A204.1 (cell line): ENCODE measurements around the gene PEX14.
A peak's percentile ranks its signal among the peaks of the same experiment; 100 is the strongest.
"Not testable (repeated sequence)": the region's sequence is repeated elsewhere in the genome, so short reads cannot be mapped to it uniquely, and the experiment has no call there.

Experiments
- FAIRE-seq: peaks from 2 replicates; lab custom pipeline; 2012; peaks lifted over from hg19 to GRCh38; lab: Jason Lieb, UNC

Gene PEX14

DNA sequence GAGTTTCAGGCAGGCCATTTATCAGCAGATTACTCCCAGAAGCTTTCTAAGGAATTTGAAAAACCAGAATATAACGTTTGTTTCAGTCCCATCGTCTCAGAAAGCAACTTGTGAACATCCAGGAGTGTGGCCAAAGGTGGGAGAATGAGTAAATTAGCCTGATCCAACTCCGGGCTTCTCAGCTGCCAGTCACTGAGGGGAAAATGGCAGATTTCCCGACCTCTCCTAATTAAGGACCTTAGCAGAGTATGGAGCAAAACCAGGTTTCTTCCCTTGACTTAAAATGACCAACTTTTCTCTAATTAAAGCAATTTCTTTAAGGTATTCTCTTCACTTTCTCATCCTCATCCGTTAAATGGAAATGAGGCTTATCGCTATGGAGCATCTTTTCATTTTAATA is 23.9 kb upstream of the PEX14 start:
- FAIRE-seq: no peak

GRCh38 chr1:10451287-10451686 is 23.5 kb upstream of the PEX14 start:
- no peak for FAIRE-seq

DNA sequence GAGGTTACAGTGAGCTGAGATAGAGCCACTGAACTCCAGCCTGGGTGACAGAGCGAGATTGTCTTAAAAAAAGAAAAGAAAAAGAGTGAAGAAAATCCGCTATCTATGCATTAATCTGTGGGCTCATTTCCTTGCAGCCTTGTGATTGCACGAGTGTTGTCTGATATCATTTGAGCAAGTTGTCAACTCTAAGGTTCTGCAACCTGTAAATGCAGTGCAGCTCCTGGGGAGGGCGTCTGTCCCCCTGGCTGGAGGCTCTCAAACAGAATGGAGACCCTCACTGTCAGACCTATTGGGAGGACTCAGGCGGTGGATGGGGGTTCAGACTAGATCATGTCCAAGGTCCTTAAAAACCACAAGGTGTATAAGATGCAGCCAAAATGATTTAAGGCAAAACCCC is 18.7 kb upstream of the PEX14 start:
- FAIRE-seq: no peak

GRCh38 chr1:10456661-10457060 is 18.1 kb upstream of the PEX14 start:
- FAIRE-seq: no peak

GRCh38 chr1:10457462-10457861 is 17.3 kb upstream of the PEX14 start:
- not testable (repeated sequence) for FAIRE-seq

GRCh38 chr1:10457875-10458274 is 16.9 kb upstream of the PEX14 start:
- no peak for FAIRE-seq

DNA sequence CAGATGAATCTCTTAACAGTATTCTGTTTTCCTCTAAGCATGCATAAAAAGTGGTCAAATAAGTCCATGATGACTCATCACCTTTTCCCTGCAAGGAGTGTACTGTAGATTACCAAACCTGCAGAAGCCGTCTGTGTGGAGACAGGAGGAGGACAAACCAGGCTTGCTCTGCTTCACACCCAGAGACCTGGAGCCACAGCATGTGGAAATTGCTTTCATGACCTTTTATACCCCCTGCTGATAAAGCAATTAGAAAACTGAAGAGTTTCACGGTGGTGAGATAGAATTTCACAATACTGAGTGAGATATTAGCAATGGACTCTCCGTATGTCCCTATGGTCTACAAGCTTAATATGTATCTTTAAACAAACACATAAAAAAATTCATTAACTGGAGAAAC is 15.6 kb upstream of the PEX14 start:
- FAIRE-seq: no peak

DNA sequence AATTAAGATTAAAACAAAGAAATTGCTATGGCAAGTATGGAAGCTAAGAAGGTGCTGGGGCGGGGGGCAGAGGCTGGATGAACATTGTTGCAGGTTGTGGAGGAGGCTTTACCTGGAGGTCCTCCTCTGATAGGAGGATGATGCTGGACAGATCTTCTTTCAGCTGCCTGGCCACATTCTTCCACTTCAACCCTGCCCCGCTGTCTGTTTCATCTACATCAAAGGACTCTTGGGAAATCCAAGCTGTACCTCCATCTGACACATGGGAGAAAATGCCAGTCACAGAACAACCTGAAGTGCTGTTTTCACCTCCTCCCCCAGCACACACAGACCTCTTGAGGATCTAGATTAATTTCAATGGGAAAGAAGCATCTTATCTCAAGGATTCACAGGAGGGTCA is 7.7 kb upstream of the PEX14 start:
- no peak for FAIRE-seq

DNA sequence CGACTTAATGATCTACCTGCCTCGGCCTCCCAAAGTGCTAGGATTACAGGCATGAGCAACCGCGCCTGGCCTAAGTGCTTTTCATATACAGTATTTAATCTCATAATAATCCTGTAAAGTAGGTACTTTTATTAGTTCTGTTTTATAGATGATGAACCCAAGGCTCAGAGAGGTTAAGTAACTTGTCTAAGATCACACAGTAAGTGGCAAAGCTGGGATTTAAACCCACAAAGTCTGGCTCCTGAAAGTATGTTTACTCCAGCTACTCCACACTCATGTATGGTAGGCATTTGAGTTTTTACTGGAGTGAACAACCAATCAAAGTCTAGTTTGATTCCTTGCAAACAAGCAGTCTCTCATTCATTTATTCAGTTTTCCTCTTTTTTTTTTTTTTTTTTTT is 4.7 kb upstream of the PEX14 start:
- no peak for FAIRE-seq

GRCh38 chr1:10471411-10472219 is 3.1 kb upstream of the PEX14 start:
- no peak for FAIRE-seq

- FAIRE-seq: peak; percentile 96
Observed at GRCh38 chr1:10472220-10473144, 2.3 kb upstream of the PEX14 start, which contains the start of gene DFFA. TSS of gene DFFA (minus strand) at chr1:10472529. CDS start at chr1:10472458, 71 bp downstream.

DNA sequence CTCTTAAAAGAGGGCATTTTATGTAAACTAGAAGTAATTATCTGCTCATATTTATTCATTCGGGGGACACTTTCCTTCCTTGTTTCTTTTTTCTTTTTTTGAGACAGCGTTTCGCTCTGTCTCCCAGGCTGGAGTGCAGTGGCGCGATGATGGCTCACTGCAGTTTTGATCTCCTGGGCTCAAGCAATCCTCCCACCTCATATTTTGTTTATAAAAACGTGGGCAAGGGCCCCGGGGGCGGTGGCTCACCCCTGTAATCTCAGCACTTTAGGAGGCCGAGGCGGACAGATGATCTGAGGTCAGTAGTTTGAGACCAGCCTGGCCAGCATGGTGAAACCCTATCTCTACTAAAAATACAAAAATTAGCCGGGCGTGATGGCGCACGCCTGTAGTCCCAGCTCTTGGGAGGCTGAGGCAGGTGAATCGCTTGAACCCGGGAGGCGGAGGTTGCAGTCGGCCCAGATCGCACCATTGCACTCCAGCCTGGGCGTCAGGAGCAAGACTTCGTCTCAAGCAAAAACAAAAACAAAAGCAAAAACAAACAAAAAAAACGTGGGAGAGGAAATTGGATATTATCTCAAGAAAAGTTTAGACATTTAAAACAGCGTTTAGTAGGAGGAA is 1.5 kb upstream of the PEX14 start:
- no peak for FAIRE-seq

- not testable (repeated sequence) for FAIRE-seq
Observed at GRCh38 chr1:10474309-10474612, 489 bp upstream of the PEX14 start.

- FAIRE-seq: no peak
Observed at GRCh38 chr1:10475510-10475909, 760 bp downstream of the PEX14 start.

- no peak for FAIRE-seq
Observed at GRCh38 chr1:10479296-10479695, 4.5 kb downstream of the PEX14 start.

GRCh38 chr1:10480614-10481013 is 5.9 kb downstream of the PEX14 start:
- no peak for FAIRE-seq

GRCh38 chr1:10484521-10484920 is 9.8 kb downstream of the PEX14 start:
- no peak for FAIRE-seq

- FAIRE-seq: no peak
Observed at GRCh38 chr1:10489291-10490055, 14.7 kb downstream of the PEX14 start.

DNA sequence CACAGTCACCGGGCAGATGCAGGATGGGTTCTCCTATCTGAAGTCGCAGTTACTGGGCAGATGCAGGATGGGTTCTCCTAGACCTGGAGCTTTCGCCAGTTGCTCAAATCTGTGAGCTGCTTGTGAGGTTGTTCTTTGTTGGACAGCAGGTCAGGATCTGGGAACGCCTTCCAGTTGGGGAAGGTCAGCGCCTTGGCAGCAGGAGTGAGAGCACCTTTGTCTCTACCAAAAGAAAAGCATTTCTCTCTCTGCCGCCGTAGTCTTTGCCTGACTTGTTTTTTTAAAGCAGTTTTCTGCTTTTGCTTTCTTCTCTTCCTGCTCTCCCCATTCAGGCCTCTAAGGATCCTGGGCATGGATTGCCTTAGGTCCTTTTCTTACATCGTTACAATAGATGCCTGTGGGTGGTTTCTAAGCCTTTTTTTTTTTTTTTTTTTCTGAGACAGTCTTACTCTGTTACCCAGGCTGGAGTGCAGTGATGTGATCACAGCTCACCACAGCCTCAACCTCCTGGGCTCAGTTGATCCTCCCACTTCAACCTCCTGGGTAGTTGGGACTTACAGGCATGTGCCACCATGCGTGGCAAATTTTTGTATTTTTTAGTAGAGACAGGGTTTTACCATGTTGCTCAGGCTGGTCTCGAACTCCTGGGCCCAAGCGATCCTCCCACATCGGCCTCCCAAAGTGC is 15.7 kb downstream of the PEX14 start:
- FAIRE-seq: no peak

DNA sequence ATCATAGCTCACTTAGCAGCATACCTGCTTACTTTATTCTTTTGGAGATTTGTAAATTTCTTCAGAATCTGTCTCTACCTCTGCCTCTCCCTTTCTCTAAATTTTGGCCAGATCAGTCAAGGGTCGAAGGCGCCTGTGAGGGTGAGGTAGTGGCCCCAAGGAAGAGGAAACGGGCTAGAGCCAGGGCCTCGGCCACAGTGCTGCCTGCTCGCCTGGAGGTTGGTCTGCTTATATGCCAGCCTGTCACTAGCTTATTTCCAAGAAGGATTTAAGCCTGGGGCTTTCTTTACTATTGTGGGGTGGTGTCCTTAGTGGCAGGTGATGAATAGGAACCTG is 19.6 kb downstream of the PEX14 start:
- FAIRE-seq: no peak

GRCh38 chr1:10494754-10495474 is 20.2 kb downstream of the PEX14 start:
- peak; percentile 58 for FAIRE-seq
